ENCODE measurements around the gene PPFIBP2. TPM values are rescaled to one million over a fixed set of nuclear protein-coding genes. Genes with fewer than 3 reads are reported as not detected.

The PPFIBP2 gene
- 415 TPM for total RNA-seq

DNA sequence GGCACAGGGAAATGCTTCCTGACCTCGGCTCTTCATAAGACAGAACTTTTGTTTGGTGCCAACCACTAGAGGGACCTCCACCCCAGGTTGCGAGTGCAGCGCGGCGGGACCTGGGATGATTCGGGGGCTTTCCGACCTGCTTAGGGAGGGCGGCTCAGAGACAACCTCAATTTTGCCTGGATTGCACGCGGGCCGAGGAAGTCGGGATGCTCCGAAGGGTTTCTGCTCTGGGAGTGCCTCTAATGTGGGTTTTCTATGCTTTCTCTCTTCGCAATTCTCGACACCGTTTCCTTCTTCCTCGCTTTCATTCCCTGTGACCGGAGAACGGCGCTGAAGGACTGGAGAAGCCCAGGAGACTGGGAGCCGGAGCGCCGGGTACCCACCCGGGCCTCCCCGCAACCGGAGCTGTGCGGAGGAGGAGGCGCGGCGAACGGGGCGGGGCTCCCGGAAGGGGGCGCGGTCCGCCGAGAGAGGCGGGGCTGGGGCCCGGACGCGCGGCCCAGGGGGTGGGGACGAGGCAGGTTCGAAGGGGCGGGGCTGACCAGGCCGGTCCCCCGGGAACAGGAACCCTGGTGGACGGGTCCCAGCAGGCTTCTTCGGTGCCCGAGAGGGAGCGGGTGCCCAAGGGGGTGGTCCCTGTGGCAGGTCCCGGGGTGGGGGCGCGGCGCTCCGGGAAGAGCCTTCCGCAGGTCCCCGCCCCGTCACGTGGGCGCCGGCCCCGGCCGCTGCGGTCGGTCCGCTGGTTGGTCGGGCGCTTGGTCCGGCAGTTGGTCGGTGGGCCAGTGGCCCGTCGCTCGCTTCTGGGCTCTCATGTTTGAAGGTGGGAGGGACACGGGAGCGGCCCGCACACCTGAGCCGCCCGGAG lies at the start of gene PPFIBP2:
Gene PPFIBP2, plus strand, starts transcription at position 766 of the 865 bp plus-strand sequence. CDS start 35,477 bp downstream, outside the sequence.
- DNase-seq (ENCODE audit: low spot score): peak; percentile 89

DNA sequence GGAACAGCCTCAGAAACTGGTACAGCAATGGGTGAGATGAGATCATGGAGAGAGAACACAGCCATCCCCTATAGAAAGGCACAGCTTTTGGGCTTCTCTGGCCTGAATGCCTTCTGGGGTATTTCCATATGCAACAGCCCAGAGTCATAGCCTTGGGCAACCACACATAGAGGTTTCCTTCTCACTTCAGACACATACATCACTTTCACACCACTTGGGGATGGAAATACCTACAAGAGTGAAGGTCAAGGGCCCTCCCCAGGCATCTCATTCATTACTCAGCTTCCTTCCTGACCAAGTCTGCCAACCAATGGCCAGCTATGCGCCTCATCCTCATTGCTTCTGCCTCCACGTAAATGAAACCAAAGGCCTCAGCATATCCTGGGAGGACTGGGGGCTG lies 46.1 kb upstream of the PPFIBP2 start:
- DNase-seq (ENCODE audit: low spot score): no peak

DNA sequence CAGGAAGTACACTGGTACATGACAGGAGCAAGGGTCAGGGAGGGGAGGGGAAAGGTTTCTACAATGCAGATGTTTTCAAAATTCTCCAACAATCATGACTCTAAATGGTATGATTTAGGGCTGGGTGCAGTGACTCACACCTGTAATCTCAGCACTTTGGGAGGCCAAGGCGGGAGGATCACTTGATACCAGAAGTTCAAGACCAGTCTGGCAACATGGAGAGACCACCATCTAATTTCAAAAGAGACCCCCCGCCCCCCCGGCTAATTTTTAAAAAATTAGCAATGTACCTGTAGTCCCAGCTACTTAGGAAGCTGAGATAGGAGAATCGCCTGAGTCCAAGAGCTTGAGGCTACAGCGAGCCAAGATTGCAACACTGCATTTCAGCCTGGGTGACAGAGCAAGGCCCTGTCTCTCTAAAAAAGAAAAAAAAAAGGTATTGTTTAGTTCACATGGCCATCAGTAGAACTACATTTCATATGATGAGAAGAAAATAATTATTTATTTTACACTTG lies 44.4 kb upstream of the PPFIBP2 start:
- DNase-seq (ENCODE audit: low spot score): no peak

DNA sequence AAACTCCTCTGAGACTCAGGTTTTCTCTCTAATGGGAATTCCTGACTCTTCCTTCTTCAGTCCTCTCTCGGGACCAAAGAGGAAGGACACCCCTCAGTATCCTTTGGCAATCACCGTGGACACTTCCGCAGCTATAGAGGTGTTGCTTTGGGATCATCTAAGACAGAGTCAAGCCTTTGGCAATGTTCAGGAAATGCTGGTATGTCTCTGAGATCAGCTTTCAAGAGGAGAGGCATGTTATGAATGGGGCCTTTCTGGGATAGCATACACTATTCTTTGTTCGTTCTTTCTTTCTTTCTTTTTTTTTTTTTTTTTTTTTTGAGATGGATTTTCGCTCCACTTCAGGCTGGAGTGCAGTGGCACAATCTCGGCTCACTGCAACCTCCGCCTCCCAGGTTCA lies 42.7 kb upstream of the PPFIBP2 start:
- no peak for DNase-seq (ENCODE audit: low spot score)

DNA sequence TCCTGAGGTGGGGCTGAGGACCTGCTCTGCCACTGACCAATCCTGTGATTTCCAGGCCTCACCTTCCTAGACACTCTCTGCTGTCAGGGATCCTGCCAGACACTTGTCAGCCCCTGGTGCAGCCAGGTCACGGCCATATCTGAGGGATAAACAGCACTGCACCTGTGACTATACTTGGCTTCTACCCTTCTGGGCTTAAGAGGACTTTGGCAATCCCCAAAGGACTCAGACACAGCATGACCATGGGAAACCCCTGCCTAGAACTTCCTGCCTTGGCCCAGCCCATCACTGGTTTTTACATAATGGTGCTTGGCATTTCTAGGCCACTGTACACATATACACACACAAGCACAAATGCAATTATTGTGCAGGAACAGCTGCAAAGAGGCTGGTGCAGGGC lies 40.1 kb upstream of the PPFIBP2 start:
- DNase-seq (ENCODE audit: low spot score): no peak

DNA sequence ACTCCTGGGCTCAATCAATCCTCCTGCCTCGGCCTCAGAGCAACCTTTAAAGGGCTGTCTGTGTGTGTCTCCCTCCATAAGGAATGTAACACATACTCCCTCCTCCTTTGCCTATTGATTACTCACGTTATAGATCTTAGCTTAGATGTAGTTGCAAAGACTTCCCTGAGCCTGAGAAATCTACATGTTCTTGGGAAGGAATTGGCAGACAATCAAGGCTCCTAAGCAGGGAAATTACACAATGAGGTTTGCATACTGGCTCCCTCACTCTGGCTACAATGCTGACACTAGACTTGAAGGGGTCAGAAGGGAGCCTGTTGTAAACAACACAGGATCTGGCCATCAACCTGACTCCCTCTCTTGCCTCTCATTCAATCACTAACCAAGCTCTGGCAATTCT lies 33.7 kb upstream of the PPFIBP2 start:
- no peak for DNase-seq (ENCODE audit: low spot score)

DNA sequence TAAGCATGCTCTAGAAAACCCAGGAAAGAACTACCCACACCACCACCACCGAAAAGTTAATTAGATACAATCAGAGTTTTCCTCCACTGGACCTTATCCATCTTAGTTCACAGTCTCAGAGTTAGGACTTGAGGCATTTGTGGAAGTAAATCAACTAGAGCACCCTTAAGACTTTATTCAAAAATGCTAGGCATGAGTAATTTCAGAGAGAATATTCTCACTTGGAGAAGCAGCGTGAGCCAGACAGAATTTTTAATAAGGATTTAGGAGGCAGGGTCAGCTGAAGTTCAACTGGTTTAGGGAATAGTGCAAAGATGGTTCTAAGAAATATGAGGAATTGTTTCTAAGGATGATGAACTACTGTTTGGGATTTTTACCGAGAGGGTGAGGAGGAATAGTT lies 29.7 kb upstream of the PPFIBP2 start:
- no peak for DNase-seq (ENCODE audit: low spot score)

DNA sequence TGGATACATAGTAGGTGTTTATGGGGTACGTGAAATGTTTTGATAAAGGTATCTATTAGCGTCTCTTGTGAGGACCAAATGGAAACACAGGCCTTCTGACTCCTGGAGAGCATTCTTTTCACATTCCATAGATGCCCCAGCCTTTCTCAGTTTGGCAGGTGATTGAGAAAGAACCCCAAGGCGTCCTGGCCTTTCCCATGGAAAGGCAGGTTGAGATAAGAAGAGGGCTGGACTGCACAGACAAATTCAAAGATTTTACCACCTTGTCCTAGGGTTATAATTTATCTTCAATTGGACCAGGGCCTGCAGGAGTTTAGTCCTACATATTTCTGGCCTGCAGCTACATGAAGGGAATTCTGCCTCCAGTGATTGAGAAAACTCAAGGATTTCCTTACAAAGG lies 29.2 kb upstream of the PPFIBP2 start:
- no peak for DNase-seq (ENCODE audit: low spot score)

DNA sequence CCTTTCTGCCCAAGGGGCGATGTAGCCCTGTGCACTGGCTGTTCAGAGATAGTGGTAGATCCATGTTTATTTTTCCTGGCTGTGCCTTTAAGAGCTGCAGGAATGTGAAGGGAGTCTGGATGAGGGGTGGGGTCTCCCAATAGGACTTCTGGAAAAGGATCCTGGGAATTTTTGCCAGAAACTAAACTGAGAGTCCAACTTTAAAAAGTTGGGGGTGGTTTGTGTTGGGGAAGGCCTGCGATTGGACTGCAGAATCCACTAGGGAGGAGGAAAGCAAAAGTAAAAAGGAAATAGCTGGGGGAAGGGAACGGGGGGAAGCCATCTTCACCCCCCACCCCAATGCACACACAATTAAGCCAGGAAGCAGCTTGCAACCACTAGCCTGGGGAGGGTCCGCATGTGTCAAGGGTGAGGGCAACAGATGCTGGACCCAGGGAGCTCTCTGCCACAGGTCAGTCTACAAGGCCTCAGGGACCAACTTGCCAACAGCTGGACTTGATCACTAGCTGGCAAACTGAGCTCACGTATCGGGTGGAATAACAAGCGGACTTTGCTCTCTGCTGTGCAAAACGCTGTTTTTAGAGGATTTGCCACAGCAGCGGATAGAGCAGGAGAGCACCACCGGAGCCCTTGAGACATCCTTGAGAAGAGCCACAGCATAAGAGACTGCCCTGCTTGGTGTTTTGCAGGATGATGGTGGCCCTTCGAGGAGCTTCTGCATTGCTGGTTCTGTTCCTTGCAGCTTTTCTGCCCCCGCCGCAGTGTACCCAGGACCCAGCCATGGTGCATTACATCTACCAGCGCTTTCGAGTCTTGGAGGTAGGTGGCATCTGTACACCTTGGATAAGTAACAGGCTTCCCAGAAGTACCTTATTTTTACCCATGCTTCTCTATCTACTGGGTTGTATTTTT lies 28.4 kb upstream of the PPFIBP2 start, which contains the start of gene OLFML1:
Gene OLFML1, plus strand, starts transcription at position 321 of the 912 bp plus-strand sequence. Its CDS starts 370 bp downstream, at position 691.
- DNase-seq (ENCODE audit: low spot score): no peak

DNA sequence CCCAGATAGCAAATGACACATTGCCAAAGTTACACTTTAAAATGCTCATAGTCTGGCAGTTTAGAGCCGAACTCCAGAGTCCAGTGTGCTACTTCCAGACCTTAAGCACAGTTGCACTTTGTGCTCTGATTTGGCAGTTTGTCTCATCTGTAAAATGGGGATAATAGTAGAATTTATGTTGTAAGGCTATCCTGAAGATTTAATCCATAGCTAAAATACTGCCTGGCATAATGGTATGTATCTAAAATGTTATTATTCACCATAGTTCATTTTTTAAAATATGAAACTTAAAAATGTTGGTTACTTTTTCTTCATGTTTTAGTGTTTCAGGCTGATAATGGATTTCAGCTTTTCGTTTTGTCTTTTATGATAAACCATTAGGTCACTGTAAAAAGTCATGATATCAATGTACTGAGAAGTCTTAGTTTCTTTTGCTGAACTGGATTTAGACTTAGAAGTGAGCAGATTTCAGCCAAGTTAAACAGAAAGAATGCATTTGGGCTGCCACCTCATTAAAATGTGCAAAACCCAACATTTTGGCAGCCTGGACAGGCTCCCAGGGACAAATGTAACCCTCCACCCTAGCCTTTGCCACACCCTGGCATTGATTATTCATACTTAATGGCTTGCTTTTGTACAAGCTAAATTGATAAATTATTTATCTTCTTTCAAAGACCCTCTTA lies 27.6 kb upstream of the PPFIBP2 start:
- DNase-seq (ENCODE audit: low spot score): no peak

DNA sequence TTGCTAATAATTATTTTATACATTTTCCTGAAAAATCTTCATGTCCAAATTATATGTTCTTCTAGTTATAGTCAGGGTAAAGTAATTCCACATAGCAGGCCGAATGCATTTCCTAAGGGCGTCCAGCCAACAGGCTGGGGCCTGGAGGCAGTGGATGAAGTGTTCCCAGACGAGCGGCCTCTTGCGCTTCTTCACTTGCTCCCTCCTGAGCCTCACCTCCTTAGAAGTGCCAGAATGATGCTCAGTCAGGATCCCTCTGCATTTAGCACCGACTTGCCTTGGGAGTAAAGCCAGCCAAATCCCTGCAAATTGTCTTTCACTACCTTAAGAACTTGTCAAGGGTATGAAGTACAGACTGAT lies 27.0 kb upstream of the PPFIBP2 start:
- DNase-seq (ENCODE audit: low spot score): no peak

DNA sequence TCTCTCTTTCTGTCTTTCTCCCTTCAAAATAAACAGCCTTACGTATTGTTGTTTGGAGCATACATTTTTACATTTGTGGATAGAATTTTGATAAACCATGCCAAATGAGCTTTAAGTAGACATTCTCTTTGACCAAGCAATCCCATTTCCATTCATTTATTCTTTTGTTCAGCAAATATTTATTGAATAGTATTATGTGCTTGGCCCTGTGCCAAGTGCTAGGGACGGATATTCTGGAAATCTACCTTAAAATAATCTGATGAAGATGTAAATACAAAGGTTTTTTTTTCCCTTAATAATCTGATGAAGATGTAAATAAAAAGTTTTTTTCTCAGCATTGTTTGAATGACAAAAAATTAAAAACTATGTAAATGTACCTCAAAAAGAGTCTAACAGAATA lies 26.4 kb upstream of the PPFIBP2 start:
- no peak for DNase-seq (ENCODE audit: low spot score)

DNA sequence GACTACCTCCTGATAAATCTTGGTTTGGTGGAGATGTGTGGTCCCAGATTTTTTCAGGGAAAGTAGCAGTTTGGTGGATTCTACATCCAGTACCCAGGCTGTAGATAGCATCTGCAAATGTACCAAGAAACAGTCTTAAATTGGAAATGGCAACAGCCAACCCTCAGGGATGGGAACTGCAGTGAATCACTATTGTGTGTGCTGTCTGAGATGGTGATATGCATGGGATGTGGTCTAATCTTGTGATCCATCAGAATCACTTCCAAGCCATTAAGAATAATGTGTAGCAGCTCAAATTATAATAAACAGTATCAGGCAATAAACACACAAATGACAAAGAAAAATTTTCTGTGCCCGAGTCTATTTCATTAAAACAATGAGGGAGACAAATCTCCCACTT lies 25.1 kb upstream of the PPFIBP2 start:
- no peak for DNase-seq (ENCODE audit: low spot score)

DNA sequence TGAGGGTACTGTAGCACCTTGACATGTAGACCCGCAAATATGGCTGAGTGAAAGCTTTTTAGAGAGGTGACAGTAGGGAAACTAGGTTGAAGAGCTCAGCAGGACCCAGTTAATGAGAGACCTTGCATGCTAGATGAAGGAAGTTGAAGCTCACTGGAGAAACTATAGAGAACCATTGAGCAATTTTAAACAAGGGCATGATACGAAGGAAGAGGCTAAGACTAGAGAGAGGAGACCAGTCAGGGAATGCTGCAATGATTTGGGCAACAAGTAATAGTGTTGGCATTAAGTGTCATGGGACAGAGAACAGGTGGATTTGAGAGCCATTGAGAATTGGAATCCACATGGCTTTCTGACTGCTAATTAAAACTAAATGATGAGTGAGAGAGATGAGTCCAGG lies 24.4 kb upstream of the PPFIBP2 start:
- no peak for DNase-seq (ENCODE audit: low spot score)

DNA sequence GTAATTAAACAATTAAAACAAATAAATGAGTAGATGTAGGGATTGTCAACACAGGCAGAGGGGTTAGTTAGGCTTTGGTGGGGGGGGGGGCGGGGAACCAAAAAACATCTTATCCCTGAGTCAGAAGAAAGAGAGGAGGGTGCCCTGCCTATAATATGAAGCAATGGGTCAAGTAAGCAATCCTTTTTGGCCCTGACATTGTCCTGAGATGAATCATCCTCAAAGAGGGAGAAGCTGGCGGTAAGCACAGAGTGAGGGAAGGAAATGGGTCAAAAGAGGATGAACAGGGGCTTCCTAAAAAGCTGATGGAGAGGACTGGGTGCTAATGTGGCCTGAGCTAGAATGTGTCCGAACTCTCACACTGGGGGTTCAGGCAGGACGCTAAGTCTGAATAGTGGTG lies 23.7 kb upstream of the PPFIBP2 start:
- no peak for DNase-seq (ENCODE audit: low spot score)

DNA sequence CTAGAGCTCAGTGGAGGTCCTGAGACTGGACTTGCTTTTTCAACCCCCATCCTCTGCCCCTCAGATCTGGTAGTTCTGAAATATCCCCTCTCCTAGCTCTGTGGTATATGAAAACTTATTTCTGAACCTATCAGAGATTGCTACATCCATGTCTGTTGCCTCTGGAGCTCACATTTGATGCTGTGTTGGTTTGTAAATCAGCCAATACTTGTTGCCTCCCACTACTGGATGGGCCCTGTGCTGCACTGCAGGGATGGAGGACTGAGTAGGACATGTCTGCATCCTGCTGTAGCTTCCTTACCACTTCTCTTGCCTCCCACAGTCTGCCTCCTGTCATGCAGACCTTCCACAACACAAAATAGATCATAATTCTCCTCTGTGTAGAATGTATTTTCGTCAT lies 23.3 kb upstream of the PPFIBP2 start:
- no peak for DNase-seq (ENCODE audit: low spot score)

DNA sequence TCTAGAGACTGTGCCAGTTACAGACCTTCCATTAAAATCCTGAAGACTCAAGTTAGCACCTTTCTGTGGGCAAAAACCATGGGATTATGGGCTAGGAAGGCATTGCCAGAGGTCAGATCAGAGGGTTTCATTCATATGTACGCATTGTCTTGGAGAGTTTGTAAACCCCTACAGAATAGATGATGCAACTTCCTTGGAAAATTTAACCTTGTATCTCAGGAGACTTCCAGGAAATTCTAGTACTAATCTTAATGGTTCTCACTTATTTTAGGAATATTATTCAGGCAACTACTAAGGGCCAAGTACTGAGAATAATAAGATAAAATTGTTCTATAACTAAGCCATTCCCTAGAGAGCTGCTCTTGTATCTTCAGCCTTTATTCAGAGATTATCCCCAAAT lies 21.5 kb upstream of the PPFIBP2 start:
- no peak for DNase-seq (ENCODE audit: low spot score)

DNA sequence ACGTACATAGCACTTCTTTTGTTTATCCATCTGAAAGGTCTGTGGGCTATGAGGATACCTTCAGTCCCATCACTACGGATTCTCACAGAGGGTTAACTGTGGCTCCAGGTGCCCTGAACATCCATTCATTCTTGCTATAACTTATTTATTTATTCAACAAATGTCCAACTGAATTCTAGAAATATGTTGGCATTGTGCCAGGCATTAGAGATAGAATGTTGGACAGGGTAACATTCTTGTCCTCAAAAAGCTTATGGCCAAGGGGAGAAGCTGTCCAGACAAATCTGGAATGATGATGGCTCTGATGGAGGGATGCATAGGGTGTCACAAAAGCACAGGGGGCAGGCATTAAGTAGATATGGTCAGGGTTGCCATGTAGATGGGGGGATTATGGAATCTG lies 20.1 kb upstream of the PPFIBP2 start:
- no peak for DNase-seq (ENCODE audit: low spot score)

DNA sequence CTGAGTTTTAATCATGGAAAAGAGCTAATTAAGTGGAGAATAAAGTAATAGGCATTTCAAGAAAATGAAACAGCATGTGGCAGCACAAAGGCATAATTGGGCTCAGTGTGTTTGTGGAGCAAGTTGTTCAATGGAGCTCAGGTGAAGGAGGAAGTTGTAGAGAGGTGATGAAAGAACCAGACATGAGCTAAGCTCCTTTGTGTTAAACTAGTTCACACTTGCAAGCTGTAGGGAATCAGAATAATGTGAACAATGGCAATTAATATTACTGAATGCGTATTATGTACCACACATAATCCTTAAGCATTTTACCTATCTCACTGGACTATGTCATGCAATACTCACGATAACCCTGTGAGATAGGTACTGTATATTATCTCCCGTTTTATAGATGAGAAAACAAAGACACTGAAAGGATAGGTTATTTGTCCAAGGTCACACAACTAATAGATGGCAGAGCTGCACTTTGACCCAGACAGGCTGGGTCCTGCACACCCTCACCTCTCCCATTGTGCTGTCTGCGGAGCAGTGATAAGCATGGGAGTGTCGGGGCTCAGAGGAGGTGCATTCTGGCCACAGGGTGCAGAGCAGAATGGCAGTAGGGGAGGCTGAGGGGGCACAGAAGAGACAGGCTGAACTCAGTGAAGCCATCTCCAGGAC lies 19.6 kb upstream of the PPFIBP2 start:
- no peak for DNase-seq (ENCODE audit: low spot score)

DNA sequence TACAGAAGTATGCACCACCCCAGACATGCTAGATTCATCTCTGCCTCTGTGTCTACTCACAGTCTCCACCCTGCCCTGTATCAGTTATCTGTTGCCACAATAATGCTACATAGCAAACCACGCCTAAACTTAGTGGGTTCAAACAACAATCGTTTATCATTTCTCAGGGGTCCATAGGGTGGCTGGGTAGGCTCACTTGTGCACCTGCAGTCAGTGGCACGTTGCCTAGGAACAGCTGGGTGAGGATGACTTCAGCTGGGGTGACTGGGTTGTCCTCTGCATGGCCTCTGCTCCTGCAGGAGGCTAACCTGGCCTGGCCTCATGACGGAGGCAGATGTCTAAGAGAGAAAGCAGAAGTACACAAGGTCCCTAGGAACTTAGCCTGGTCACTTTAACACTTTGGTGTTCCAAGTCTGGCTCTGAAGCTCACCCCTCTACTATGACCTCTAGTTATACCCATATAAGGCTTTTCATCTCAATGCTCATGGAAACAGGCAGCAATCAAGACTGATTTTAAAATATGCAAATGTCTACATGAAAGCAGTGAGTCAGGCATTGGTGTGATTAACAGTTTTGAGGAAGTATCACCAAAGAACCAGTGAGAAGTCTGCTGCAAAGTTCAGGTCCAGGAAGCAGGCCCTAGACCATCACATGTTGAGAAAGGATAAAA lies 17.8 kb upstream of the PPFIBP2 start:
- no peak for DNase-seq (ENCODE audit: low spot score)

DNA sequence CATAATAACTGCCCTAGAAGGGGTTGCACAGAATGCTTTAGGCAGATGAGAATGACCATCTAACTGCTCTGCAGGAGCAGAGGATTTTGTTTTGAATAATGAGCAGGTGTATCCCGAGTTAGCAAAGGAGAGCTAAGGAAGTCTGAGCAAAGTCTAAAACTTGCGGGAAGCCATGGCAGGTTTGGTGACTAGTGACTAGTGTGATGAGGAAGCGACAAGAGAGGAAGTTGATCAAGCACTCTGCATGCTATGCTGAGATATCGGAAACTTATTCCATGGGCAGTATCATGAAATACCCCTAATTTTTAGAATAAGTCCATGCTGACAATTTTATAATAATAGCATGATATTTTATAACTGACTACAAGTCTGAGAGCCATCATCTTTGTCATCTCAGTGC lies 15.6 kb upstream of the PPFIBP2 start:
- DNase-seq (ENCODE audit: low spot score): no peak
